HG03457 (cell line): Measurements from ENCODE around the gene RPA1.
"Not testable (repeated sequence)": the region's sequence is repeated elsewhere in the genome, so short reads cannot be mapped to it uniquely, and the experiment has no call there.

ENCODE experiments used
- ATAC-seq: cut with Tn5 transposase; IDR thresholded peaks from one replicate; pipeline ENCODE4 v1.9.1; 2021; ENCODE audit warnings: moderate number of reproducible peaks; ENCODE audit not compliant: unreplicated experiment

The RPA1 gene

GRCh38 chr17:1873418-1873817 lies 43.6 kb downstream of the RPA1 start:
- no peak for ATAC-seq

DNA sequence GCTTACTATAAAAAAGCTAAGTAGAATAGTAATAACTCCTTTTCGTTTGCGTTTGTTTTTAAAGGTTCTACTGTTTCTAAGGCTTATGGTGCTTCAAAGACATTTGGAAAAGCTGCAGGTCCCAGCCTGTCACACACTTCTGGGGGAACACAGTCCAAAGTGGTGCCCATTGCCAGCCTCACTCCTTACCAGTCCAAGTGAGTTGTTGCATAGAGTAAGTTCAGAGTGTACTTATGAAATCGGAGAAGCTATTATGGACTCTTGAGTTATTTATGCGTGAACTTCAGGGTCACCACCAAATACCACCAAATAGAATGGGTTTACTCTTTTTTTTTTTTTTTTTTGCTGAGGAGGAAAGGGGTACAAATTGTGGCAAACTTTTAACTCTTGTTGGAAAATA lies 45.8 kb downstream of the RPA1 start:
- ATAC-seq = no peak

DNA sequence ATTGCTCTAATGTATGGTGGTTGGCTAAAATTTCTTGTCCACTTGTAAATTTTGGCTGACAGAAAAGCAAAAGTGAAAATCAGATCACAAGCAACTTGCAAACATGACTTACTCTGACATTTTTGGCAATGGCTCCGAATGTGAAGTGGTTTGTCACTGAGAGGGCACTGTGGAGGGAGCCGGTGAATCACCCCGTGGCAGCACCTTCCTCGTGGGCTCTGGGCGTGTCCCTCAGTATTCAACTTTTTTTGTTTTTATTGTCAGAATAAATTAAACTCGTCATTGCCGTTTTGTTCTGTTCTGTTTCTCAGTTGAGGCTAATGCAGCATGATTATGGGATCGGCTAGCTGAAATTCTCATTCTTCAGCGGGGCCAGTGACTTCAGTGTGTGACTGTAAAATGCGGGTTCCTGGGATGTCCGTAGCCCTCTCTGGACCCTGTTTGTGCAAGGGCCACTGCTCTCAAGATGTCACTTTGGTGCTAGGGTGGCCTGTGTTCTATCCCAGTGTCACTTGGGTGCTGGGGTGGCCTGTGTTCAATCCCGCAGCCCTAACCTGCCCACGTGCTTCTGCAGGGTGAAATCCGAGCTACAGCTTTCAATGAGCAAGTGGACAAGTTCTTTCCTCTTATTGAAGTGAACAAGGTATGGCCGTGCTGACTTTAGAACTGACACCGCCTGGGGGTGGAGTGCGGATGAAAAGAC lies 48.8 kb downstream of the RPA1 start:
- ATAC-seq = no peak

GRCh38 chr17:1880851-1881630 lies 51.2 kb downstream of the RPA1 start:
- no peak for ATAC-seq

GRCh38 chr17:1882836-1883235 lies 53.0 kb downstream of the RPA1 start:
- no peak for ATAC-seq

GRCh38 chr17:1883536-1883935 lies 53.7 kb downstream of the RPA1 start:
- no peak for ATAC-seq

- no peak for ATAC-seq
Measured at GRCh38 chr17:1888741-1889140, 58.9 kb downstream of the RPA1 start.

DNA sequence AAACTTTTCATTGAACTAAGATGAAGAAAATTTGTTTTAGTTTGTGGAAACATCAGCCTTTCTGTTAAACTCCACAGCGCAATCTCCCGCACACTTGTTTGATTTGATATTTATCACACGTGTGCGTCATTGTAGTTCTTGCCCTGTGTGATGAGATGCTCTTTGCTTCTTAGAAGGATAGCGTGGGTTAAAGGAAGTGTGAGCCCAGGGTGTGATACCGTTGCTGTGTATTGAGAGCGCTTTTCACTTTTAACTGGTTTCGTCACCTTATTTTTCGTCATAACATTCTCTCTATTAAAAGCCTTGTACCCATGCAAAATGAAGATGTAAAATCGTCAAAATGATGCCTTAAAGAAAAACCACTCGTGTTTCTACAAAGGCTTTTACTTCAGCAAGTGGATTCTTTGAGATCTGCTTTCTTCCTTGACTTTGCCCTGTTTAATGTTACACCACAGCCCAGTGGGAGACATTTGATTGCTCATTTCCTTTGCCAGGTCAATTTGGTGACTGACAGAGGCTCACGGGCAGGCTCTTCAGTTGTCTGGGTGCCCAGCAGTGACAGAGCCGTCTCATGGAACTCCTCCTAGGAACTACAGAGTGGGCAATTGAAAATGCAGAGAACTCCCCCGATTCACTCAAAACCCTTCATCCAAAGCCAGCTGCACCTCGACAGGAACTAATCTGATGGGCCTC lies 61.1 kb downstream of the RPA1 start:
- no peak for ATAC-seq

- no peak for ATAC-seq
Measured at GRCh38 chr17:1894753-1895339, 65.0 kb downstream of the RPA1 start.

DNA sequence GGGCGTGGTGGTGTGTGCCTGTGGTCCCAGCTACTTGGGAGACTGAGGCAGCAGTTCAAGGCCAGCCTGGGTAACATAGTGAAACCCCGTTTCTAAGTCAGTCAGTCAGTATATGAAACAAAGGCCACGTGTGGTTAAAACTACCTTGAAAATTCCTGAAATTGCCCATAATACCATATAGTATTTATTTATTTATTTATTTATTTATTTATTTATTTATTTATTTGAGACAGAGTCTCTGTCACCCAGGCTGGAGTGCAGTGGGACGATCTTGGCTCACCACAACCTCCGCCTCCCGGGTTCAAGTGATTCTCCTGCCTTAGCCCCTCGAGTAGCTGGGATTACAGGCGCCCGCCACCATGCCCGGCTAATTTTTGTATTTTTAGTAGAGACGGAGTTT lies 65.7 kb downstream of the RPA1 start:
- not testable (repeated sequence) for ATAC-seq

- no peak for ATAC-seq
Measured at GRCh38 chr17:1896243-1897104, 66.7 kb downstream of the RPA1 start.

GRCh38 chr17:1897105-1897656 lies 67.4 kb downstream of the RPA1 start:
- no peak for ATAC-seq

DNA sequence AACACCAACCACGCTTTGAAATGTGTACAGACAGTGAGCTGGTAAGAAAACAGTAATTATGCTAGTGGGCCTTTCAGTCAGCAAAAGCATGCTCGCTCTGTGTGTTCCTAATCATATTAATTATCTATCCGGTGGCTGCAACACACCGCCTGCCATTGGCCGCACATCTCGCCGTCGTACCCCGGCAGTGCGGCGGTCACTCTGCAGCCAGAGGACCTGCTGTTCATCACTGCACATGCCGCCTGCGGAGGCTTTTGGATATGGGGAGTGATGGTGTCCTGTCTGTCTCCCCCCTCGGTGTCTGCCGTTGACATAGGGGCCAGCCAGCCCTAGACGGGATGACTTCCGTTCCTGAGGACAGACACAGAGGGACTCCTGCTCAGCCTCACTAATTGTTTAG lies 68.5 kb downstream of the RPA1 start:
- ATAC-seq = no peak

DNA sequence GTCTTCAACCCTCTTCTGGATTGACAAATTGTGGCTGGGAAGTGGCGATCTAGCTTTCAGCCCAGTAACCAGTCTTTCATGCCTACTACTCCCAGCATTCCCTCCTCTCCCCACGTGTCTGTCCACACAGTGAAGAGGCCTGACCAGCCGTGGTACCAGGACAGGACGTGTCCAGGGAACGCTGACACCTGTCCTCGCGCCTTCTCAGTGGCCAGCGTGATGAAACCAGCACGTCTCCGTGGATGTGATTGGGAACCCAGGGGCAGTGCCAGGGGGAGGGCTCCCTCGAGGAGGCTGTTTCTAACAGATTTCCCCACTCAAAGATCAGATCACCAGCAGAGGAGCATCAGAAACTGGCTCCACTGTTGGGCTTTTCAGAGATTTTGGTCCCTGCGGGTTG lies 69.1 kb downstream of the RPA1 start:
- ATAC-seq = no peak

GRCh38 chr17:1899403-1900000 lies 69.7 kb downstream of the RPA1 start:
- no peak for ATAC-seq

DNA sequence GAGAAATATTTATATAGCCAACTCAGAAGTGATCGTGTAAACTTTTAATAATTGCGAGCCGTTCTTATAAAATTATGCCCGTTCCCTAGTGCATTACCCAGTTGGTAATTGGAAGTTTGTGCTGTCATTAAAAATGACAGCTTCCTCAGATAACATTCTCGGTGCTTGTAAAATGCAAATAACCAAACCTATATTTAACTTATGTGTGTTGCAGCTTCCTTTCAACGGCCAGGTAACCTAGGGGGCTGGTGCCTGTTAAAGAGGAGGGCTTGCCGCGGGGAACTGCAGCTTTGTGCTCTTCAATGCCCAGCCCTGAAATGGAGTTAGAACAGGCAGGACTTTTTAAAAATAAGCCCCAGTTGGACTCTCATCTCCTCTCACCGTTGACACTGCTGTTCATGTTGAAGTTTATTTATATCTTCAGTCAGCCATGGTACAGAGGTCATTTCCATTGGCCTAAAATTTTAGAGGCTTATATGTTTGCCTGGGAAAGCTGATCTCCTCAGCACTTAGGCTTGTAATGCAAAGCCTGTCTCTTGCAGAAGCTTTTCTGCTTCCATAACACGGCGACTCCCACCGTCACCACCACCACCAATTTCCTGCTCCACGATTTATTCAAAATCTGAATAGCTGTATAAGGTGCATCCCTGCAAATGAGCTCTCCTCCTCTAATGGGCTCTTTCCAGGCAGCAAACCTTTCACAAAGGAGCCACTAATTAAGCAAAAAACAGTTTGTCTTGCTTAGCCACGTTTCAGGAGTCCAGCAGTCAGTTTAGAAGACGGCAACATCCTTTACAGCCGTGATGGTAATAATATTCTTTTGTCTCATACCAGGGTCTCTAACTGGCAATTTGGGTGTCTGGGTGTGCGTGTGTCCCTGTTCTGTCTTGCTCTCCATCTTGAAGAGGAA lies 74.7 kb downstream of the RPA1 start:
- ATAC-seq = no peak

- ATAC-seq = no peak
Measured at GRCh38 chr17:1905190-1905913, 75.5 kb downstream of the RPA1 start.

DNA sequence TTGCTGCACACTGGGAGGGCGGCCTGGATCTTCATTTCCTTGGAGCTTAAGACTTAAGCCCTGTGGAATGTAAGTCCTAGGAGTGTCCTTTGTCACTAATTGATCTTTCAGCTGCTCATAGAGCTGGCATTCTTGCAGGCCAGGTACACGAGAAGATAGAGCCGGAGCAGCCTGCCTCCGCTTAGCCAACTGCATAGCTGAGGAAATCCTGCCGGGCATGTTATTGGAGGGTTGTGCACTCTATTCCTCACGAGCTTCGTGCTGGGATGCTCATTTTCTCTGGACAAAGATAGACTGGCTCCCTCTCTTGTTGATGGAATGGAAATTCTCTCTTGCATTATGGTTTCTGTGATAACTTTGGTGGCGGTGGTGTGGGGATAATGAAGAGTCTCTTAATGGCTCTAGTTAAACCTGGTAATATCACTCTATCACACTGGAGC lies 76.9 kb downstream of the RPA1 start:
- ATAC-seq = no peak
